HuH-7 (cell line): ENCODE results near the gene RABGAP1L.

ENCODE experiments used
- DNase-seq: peaks from one replicate; pipeline ENCODE4 v3.0.0; 2011; ENCODE audit warnings: low spot score

The RABGAP1L gene

DNA sequence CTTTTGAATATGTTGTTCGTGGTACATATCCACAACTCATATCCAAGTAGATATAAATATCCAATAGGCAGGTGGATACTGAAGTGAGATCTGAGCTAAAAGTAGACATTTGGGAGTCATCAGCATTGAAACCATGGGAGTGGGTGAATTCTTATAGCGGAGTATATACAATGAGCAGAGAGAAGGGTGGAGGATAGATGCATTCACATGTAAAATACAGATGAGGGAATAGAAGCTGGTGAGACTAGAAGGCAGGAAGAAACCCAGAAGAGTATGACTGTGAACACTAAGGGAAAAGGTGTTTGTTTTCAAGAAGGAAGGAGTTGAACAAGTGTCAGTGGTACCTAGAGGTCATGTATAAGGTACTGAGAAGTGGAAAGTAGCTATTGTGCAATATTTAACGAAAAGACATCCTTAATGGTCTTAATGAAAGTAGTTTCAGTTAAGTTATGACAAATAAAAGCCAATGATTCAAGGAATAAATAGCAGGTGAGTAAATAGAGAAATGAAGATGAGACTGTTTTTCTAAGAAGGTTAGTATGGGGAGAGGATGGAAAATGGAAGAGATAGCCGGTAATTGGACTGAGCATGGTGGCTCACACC is 658.8 kb downstream of the RABGAP1L start:
- no peak for DNase-seq

- DNase-seq, result no peak
These were observed 659.6 kb downstream of the RABGAP1L start for GRCh38 chr1:174818951-174819350.

DNA sequence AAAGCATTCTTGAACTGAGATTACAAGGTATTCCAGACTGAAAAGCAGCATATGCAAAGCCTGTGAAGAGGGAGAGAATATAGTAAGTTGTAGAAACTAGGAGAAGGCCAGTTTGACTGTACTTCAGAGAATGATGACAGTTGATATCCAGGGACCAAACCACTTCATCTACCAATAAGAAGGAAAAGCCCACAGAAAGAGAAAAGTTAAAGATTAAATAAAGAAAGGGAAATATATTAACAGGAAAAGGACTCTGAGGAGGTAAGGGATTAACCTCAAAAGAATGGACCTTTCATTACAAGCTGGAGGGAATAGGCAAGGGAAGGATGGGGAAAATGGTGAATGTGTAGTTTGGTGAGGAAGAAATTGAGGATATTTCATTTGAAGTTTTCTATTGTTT is 660.3 kb downstream of the RABGAP1L start:
- DNase-seq, result no peak

DNA sequence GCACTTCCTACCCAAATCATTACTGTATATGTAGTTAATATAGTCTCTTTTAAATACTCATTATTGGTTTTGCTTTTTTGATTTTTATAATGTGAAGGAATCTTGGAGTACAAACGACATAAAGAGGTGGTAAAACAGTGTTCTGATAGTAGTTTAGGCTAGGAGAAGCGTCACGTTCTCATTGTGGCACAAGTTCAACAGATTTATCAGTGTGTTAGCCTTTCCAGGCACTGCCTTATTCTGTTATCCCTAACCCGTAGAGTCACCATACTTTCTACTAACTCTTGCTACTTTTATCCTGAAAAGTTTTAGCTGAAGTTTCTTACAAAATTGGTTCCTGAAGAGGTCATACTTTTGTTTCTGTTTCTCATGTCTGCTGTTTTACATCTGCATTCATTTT is 665.8 kb downstream of the RABGAP1L start:
- no peak for DNase-seq

DNA sequence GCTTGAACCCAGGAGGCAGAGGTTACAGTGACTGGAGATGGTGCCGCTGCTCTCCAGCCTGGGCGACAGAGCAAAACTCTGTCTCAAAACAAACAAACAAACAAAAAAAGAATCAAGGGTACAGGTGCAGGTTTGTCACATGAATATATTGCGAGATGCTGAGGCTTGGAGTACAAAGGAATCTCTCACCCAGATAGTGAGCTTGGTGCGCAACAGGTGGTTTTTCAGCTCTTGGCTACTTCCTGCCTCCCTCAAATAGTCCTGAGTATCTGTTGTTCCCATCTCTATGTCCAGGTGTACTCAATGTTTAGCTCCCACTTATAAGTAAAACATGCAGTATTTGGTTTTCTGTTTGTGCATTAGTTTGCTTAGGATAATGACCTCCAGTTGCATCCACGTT is 666.5 kb downstream of the RABGAP1L start:
- no peak for DNase-seq

DNA sequence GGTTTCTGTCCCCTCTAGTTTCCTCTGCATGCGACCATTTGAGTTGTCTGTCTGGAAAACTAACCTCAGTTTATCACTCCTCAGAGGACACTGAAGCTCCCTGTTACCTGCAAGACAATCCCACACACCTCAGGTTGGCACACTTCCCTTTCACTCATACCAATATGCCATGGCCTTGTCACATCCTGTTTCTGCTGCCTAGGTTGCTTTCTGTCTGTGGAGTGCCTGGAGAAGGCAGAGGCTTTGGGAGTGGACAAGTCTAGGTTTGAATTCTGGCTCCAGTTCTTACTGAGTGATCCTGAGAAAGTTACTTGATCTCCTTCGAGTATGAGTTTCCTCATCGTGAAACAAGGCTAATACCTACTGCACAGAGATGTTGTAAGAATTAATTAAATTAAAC is 668.9 kb downstream of the RABGAP1L start:
- no peak for DNase-seq

GRCh38 chr1:174829990-174830389 is 670.7 kb downstream of the RABGAP1L start:
- DNase-seq, result no peak

DNA sequence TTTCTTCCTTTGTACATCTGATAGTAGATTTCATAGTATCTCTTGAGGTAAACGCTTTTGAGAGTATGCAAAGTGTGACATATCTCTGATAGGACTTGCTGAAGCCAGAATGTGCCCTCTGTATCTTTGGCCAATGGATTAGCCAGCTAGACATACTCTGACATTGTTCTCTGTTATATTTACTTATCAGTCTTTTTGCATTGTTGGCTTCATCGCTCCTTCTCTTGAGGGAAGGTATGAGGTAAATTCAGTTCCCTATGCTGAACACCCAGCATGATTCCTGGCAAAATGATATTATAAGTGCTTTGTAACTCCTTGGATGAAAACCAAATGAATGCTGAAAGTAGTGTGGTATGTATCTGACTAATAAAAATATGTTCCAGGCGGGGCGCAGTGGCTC is 677.2 kb downstream of the RABGAP1L start:
- DNase-seq, result no peak

DNA sequence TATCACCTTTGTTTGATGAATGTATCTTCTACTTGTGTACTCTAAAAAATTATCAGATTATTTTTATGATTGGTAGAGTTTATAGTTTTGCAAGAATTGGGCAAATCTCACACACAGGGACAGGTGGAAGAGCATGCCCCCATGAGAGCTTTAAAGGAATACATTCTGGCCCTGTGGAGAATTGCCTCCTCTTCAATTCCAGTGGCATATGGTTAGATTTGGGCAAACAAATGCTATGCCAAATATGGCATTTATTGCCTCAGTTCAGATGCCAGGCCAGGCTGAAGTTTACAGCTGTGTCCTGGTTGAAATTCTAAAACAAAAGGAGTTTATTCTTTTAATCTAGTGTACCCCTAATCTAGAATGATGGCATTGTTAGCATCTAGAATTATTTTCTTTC is 678.1 kb downstream of the RABGAP1L start:
- DNase-seq, result no peak

DNA sequence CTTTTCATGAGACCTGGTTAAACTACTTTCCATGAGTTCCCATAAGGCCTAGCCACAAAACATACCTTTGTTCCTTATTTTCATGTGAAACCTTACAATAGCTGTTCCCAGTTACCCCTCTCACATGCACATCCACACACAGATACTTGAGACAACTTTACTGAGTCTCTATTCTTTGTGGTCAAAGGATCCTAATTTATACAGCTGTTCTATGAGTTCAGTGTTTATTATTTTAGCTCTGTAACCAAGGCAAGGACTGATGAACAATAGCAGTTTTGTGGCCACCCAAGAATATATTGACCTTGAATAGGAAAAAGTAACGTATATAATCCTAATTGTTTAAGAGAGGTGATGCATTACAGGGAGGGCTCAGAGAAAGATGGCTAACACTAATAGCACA is 679.9 kb downstream of the RABGAP1L start:
- no peak for DNase-seq

DNA sequence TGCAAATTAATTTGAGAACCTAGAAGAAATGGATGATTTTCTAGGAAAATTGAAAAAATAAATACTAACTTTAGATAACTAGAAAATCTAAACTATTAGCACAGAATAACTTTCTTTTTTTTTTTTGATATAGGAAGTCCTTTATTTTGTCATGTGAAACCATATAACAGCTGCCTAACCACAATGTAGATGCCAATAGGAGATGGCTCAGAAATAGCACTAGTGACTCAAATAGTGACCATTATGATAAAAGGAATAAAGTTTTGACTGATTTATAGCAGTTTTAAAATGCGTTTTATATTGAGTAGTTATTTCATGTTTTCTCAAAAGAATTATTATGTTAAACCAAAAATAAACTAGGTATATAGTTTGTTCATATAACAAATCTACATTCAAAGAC is 682.4 kb downstream of the RABGAP1L start:
- no peak for DNase-seq

DNA sequence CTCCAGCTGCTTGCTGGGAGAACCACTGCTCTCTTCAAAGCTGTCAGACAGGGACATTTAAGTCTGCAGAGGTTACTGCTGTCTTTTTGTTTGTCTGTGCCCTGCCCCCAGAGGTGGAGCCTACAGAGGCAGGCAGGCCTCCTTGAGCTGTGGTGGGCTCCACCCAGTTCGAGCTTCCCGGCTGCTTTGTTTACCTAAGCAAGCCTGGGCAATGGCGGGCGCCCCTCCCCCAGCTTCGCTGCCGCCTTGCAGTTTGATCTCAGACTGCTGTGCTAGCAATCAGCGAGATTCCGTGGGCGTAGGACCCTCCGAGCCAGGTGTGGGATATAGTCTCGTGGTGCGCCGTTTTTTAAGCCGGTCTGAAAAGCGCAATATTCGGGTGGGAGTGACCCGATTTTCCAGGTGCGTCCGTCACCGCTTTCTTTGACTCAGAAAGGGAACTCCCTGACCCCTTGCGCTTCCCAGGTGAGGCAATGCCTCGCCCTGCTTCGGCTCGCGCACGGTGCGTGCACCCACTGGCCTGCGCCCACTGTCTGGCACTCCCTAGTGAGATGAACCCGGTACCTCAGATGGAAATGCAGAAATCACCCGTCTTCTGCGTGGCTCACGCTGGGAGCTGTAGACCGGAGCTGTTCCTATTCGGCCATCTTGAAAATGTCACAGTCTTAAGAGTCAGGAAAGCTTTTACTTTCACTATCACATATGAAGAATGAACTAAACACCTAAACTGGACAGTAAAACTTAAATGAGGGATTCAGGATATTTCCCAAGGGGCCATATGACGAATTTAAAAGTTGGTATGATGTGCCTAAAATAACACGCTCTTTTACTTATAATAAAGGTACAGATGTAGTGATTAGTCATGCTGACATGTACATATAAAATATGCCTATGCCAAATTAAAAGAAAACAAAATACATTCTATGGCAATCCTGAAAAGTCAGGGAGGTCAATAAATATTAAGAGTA is 689.6 kb downstream of the RABGAP1L start:
- DNase-seq, result peak; percentile 2

DNA sequence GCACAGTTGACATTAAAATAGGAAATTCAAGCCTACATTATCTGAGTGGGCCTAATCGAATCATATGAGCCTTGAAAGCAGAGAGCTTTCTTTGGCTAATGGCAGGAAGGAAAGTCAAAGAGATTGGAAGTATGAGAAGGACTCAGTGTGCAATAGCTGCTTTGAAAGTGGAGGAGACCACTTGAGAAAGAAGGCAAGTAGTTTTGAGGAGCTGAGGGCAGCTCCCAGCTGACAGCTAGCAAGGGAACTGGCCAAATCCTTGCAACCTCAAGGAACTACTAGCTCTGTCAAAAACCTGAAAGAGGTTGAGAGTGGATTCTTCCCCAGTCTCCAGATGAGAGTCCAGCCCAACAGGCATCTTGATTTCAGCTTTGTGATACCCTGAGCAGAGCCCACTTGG is 691.4 kb downstream of the RABGAP1L start:
- no peak for DNase-seq

GRCh38 chr1:174858301-174858700 is 699.0 kb downstream of the RABGAP1L start:
- DNase-seq, result no peak

DNA sequence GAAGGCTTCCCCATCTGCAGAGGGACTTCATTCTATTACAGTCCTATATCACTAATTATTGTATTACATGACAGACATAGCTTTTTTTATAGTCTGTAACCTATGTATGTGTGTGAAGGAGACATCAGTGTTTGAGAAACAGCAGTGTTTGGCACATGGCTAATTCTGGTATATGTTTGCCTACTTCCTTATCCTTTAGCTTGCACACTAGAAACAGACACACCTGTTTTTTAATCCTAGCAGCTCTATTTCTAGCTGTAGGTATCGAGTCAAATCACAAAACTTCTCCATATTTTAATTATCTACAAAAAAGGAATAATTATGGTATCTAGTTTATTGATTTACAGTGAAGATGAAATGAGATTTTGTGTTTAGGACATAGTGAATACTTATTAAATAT is 711.0 kb downstream of the RABGAP1L start:
- DNase-seq, result no peak

DNA sequence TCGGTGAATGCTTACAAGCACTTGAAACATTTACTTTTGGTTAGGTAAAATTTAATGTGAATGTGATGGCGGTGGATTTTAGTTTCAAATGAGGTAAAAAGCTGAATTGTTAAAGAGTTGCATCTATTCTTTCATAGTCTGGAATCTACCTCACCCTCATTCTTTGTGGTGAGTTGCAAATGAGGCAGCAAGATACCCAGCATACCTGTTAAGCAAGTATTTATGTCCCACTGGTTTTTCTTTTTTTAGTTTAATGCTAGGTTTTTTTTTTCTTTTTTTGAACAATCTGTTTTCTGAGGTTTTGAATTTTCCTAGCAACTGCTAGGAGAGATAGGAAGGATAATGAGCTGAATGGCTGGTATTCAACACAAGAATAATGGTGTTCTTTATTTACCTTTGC is 712.6 kb downstream of the RABGAP1L start:
- no peak for DNase-seq

DNA sequence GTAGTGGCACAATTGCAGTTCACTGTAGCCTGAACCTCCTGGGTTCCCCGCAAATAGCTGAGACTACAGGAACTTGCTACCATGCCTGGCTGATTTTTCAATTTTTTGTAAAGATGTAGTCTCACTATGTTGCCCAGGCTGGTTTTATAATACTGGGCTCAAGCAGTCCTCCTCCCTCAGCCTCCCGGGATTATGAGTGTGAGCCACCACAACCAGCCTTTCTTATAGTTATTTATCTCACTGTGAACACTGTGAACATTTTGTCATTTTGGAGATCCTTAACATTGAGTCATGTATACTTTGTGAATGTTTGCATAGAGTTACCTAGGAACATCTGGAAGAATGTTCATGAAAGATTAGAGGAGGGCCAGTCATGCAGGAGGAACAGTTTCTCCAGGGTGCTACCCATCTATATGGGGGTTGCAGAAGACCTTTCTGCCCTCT is 713.3 kb downstream of the RABGAP1L start:
- no peak for DNase-seq

DNA sequence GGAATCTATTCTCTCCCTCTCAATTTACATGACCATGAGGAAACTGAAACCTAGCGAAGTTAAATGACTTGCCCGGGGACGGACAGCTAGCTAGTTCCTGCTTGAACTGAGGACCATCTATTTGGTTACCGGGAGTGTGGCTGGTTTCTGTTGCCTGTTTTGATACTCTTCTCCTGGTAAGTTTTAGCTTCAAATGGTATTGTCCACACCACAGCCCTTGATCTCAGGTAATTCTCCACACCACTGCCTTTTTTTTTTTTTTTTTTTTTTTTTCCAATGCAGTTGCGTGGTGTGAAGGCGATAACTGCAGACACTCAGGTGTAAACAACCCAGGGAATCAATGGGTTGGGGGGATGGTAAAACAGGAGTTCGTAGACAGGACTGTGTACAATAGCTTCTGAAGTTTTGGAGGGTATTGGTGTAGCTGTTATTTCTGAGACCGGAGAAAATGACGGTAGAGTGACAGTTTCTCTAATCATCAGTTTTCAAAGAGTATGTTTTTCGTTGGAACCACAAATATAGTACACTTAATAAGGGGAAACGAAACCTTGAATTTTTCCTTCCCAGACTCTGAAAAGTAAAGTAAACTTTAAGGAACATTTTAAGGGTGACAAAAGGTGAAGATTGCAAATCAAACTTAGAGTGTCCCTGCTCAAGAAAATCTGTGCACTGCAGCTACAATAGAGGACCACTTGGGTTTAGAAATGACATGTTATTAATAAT is 715.2 kb downstream of the RABGAP1L start:
- DNase-seq, result no peak

DNA sequence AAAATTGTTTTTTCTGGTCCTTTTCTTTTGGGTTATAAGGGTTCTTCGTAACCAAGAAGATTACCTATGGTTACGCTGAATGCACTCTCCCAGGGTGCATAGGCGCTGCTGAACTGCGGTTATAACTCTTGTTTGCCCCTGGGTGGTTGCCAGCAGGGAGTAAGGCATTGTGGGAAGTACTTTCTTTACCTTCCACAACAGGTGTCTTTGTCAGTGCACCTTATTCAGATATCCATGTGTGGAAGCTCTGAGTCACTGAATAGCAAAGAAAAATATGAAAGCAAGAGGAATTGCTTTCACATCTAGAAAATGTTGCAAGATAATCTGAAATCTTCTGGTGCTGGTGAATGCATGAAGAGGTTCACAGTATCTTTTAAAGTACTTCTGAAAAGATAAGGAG is 716.0 kb downstream of the RABGAP1L start:
- DNase-seq, result no peak

DNA sequence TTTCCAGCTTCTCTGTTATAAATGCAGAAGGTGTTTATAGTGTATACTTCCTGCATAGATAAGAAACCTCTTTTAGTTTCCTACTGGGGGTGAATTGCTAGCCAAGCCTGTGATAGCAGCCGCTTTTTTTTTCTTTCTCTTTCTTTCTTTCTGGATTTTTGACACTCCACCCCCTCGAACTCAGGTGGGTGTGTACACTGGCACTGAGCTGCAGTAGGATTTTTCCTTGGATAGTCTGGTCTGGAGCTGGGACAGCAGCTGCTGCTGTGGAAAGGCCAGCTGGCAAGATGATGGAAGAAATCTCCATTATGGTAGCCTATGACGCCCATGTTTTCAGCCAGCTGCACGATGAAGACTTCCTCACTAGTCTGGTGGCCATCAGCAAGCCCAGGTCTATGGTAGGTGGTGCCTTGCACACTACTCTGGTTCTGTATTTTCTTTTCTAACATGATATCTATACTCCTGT is 717.9 kb downstream of the RABGAP1L start:
- DNase-seq, result no peak

DNA sequence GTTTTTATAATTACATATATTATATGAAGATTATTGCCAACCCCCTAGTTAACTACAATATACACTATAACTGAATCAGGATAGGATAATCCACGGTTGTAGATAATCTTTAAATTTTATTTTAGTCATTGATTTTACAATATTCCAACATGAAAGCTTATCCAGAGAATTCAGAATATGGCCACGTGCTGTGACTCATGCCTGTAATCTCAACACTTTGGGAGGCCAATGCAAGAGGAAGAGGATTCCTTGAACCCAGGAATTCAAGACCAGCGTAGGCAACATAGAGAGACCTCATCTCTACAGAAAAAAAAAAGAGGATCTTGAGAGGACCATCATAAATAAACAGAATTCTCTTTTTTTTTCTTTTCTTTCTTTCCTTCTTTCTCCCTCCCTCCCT is 720.9 kb downstream of the RABGAP1L start:
- no peak for DNase-seq

GRCh38 chr1:174883409-174883808 is 724.1 kb downstream of the RABGAP1L start:
- DNase-seq, result peak; percentile 31

DNA sequence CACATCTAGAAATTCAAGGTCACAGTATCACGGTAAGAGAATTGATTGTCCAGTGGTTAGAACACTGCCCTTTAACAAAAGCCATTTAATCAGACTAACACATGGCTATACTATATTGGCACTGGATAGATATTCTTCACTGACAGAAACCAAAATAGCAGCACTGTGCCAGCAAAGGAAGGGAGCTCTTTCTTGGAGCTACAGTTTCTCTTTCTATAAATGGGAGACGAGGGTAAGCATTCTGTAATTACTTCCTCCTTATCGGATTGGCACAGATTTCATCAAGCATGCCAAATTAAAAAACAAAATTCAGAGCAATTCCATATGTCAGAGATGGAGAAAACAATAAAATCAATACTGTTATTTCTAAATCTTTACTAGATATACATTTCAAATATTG is 724.7 kb downstream of the RABGAP1L start:
- DNase-seq, result no peak
